Measurements from ENCODE around the gene CEL. TPM values are rescaled to one million over a fixed set of nuclear protein-coding genes. Genes with fewer than 3 reads are reported as not detected.

The CEL gene
- total RNA-seq, 2 experiments from 2014 or later: 0.16 to 0.39 TPM

DNA sequence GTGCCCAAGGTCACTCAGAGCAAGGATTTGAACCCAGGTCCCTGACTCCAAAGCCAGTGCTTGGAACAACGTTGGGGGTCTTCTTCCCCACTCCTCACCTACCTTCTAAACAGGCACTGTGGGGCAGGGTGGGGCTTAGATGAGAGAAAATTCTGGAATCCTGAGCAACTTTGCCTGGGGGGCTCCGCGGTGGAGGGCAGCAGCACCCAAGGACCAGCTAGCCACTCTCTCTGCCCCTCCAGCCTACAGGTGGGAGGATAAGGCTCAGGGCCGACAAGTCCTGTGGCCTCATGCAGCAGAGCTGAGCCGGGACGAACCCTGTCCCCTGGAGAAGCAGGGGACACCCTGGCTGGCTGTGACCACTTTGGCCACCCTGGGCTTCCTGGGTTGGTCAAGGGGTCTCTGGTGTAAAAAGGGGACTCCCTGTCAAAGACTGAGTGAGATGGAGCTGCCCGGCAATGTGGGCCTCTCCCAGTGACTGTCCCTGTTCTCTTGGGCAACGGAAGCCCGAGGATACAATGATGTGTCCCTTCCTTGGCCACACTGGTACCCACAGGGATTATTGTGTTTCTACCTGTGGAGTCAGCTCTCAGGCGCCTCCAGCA, 26.5 kb downstream of the CEL start:
- Histone ChIP-seq H3K4me3 (ENCODE audit: low read length) (no peak overlapping the region), H3K9me3 (ENCODE audit: control insufficient read depth in 1 of 2, insufficient read depth in 1 of 2, low read length in 2 of 2) (no peaks in the 10 kb centered on the region), H3K27ac (ENCODE audit: low read depth in 1 of 2, low read length in 2 of 2) (no peak overlapping the region), H3K4me1 (ENCODE audit: insufficient read depth, low read length) (no peaks in the 10 kb centered on the region), H3K36me3 (ENCODE audit: insufficient read depth, low read length) (no peaks in the 10 kb centered on the region), H3K27me3 (ENCODE audit: control insufficient read depth in 1 of 2, insufficient read depth in 2 of 2, low read length in 2 of 2) (no peaks in the 10 kb centered on the region)
- ChIA-PET CTCF (no interaction called here), POLR2A (no interaction called here)
- TF ChIP-seq, protein P1, sequence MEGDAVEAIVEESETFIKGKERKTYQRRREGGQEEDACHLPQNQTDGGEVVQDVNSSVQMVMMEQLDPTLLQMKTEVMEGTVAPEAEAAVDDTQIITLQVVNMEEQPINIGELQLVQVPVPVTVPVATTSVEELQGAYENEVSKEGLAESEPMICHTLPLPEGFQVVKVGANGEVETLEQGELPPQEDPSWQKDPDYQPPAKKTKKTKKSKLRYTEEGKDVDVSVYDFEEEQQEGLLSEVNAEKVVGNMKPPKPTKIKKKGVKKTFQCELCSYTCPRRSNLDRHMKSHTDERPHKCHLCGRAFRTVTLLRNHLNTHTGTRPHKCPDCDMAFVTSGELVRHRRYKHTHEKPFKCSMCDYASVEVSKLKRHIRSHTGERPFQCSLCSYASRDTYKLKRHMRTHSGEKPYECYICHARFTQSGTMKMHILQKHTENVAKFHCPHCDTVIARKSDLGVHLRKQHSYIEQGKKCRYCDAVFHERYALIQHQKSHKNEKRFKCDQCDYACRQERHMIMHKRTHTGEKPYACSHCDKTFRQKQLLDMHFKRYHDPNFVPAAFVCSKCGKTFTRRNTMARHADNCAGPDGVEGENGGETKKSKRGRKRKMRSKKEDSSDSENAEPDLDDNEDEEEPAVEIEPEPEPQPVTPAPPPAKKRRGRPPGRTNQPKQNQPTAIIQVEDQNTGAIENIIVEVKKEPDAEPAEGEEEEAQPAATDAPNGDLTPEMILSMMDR (IDR thresholded peaks at IDR 0.05): no peak
- Mint-ChIP-seq H3K36me3 (ENCODE audit: low read depth) (no peaks in the 10 kb centered on the region), H3K4me1 (ENCODE audit: low read depth) (no peaks in the 10 kb centered on the region), H3K27ac (no peak overlapping the region), H3K27me3 (no peaks in the 10 kb centered on the region), H3K4me3 (no peak overlapping the region), H3K9me3 (no peaks in the 10 kb centered on the region)
- no peak for DNase-seq
- intact Hi-C loops (cut with DNase I, micrococcal nuclease): no loop called here
- ATAC-seq (ENCODE audit: poor library complexity): no peak

DNA sequence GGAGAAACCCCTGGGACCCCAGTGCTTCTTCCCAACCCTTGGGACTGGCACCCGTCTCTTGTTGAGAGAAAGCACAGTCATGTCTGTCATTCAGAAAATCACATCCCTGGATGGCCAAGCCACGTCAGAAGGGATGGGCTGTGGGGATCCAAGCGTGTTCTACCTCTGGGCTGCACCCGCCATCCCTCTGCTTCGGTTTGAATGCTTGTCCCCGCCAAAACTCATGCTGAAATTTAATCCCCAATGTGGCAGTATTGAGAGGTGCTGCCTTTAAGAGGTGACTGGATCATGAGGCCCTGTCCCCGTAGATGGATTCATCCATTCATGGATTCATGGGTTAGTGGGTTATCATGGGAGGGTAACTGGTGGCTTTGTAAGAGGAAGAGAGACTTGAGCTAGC, 27.0 kb downstream of the CEL start:
- Mint-ChIP-seq H3K4me3 (no peak overlapping the region), H3K27me3 (no peaks in the 10 kb centered on the region), H3K36me3 (ENCODE audit: low read depth) (no peaks in the 10 kb centered on the region), H3K9me3 (no peaks in the 10 kb centered on the region), H3K27ac (no peak overlapping the region), H3K4me1 (ENCODE audit: low read depth) (no peaks in the 10 kb centered on the region)
- intact Hi-C loops (cut with DNase I, micrococcal nuclease): no loop called here
- H3K27me3 ChIP-seq (ENCODE audit: control insufficient read depth in 1 of 2, insufficient read depth in 2 of 2, low read length in 2 of 2): no peaks in the 10 kb centered on the region
- no peaks in the 10 kb centered on the region for H3K4me1 ChIP-seq (ENCODE audit: insufficient read depth, low read length)
- no peak for DNase-seq
- no peak overlapping the region for H3K27ac ChIP-seq (ENCODE audit: low read depth in 1 of 2, low read length in 2 of 2)
- CTCF ChIA-PET: no interaction called here
- no peak for ATAC-seq (ENCODE audit: poor library complexity)
- TF ChIP-seq, protein P1 (IDR thresholded peaks at IDR 0.05): no peak
- no peaks in the 10 kb centered on the region for H3K36me3 ChIP-seq (ENCODE audit: insufficient read depth, low read length)
- H3K4me3 ChIP-seq (ENCODE audit: low read length): no peak overlapping the region
- POLR2A ChIA-PET: no interaction called here
- H3K9me3 ChIP-seq (ENCODE audit: control insufficient read depth in 1 of 2, insufficient read depth in 1 of 2, low read length in 2 of 2): no peaks in the 10 kb centered on the region

DNA sequence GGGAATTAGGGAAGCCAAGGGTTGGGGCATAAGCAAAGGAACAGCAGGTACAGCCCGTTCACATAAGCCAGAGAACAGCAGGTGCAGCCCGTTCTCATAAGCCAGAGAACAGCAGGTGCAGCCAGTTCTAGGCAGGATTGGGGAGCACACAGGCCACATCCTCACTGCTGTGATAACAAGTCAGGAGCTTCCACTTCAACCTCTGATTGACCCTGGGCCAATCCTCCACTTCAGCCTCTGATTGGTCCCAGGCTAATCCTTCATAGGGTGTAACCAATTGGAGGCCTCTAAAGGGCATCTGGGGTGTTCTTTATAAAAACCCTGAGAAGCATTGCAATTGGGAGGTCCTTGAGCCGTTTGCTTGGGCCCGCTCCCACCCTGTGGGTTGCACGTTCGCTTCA, 27.5 kb downstream of the CEL start:
- Mint-ChIP-seq H3K4me3 (no peak overlapping the region), H3K4me1 (ENCODE audit: low read depth) (no peaks in the 10 kb centered on the region), H3K36me3 (ENCODE audit: low read depth) (no peaks in the 10 kb centered on the region), H3K27me3 (no peaks in the 10 kb centered on the region), H3K9me3 (no peaks in the 10 kb centered on the region), H3K27ac (no peak overlapping the region)
- Histone ChIP-seq H3K36me3 (ENCODE audit: insufficient read depth, low read length) (no peaks in the 10 kb centered on the region), H3K4me3 (ENCODE audit: low read length) (no peak overlapping the region), H3K27me3 (ENCODE audit: control insufficient read depth in 1 of 2, insufficient read depth in 2 of 2, low read length in 2 of 2) (no peaks in the 10 kb centered on the region), H3K4me1 (ENCODE audit: insufficient read depth, low read length) (no peaks in the 10 kb centered on the region), H3K9me3 (ENCODE audit: control insufficient read depth in 1 of 2, insufficient read depth in 1 of 2, low read length in 2 of 2) (peaks cover 0 to 2% of the 10 kb centered on the region in 2 experiments), H3K27ac (ENCODE audit: low read depth in 1 of 2, low read length in 2 of 2) (no peak overlapping the region)
- ATAC-seq (ENCODE audit: poor library complexity): no peak
- CTCF ChIA-PET: interaction anchor here (0.9 kb wide), 1 partner anchor 67 kb away, joined by 3 read pairs; no protein-coding TSS in a partner anchor
- POLR2A ChIA-PET: no interaction called here
- TF ChIP-seq, protein P1 (IDR thresholded peaks at IDR 0.05): no peak
- peak in 1 of 14 experiments; percentile 25 for DNase-seq
- intact Hi-C loops (cut with DNase I, micrococcal nuclease): no loop called here

All from CD4-positive, alpha-beta T cell (primary cell).